ENCODE results near the gene KLHL12. TPM values are rescaled to one million over a fixed set of nuclear protein-coding genes. Genes with fewer than 3 reads are reported as not detected.

The KLHL12 gene
- total RNA-seq, 1 experiment from 2014 or later, result 33.8 TPM

- TF ChIP-seq ELF1 (IDR thresholded peaks at IDR 0.05; ENCODE audit: borderline replicate concordance, low read depth), result no peak
- no peak for TF ChIP-seq CBX3 (IDR thresholded peaks at IDR 0.05; ENCODE audit: low read depth)
- TF ChIP-seq POLR2AphosphoS5 (IDR thresholded peaks at IDR 0.05; ENCODE audit: low read depth, low read length), result no peak
- no peak for TF ChIP-seq REST (IDR thresholded peaks at IDR 0.05; ENCODE audit: low read depth)
- no peak for TF ChIP-seq RAD21 (IDR thresholded peaks at IDR 0.05; ENCODE audit: low read depth)
Measured at GRCh38 chr1:202880961-202881460, 46.0 kb downstream of the KLHL12 start (continued).

DNA sequence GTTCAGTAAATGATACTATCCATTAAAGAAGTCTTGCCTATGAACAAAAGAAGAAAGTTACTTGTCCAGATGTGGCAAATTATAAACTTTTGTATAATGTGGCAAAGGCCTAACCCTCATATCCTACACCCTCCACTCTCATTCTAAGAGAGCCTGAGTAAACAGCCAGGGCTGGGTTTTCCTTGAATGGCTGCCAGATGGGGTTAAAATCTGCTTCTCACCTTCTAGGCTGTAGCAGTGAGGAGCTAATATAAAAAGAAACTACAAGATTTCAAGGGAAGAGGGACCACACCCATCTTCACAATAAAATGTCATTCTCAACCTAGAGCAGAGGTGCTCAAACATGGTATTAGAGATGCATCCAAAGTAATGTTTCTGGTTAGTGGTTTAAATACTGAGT lies 47.0 kb downstream of the KLHL12 start:
- no peak overlapping the region for H3K4me2 ChIP-seq (ENCODE audit: low read length)
- ATAC-seq (no peak), DNase-seq (ENCODE audit: low read depth, low spot score) (no peak)
- TF ChIP-seq CBX3 (IDR thresholded peaks at IDR 0.05; ENCODE audit: low read depth), result no peak
- TF ChIP-seq ZBTB33 (IDR thresholded peaks at IDR 0.05; ENCODE audit: extremely low read depth, insufficient replicate concordance, low read length), result no peak
- no peak for TF ChIP-seq ZFX (IDR thresholded peaks at IDR 0.05)
- H3K27ac ChIP-seq (ENCODE audit: low read depth, low read length), result no peak overlapping the region
- BruUV-seq (replicated peaks), result no TSS peak
- no peak overlapping the region for H3K4me3 ChIP-seq (replicated peaks in 1 of 2; ENCODE audit: low read depth in 1 of 2, low read length in 2 of 2)
- H3K79me2 ChIP-seq (ENCODE audit: insufficient read depth, low read length), result peaks cover 15% of the 10 kb centered on the region; the same call in 1 of the 2 replicates
- intact Hi-C loops (cut with micrococcal nuclease), result no loop called here
- CTCF ChIA-PET, result no interaction called here
- H3K9me3 ChIP-seq (ENCODE audit: control insufficient read depth in 1 of 2, insufficient read depth in 1 of 2, low read depth in 1 of 2, low read length in 2 of 2), result no peaks in the 10 kb centered on the region
- POLR2A ChIA-PET, result no interaction called here
- no peaks in the 10 kb centered on the region for H3K9me2 ChIP-seq (ENCODE audit: insufficient read depth)
- no peak overlapping the region for H2AFZ ChIP-seq (ENCODE audit: low read depth, low read length, poor library complexity, severe bottlenecking)
- no peaks in the 10 kb centered on the region for H3K27me3 ChIP-seq (ENCODE audit: insufficient read depth, low read length)
- RAD21 ChIA-PET (ENCODE audit: low non-redundant PET in 1 of 2, low total read pairs in 2 of 2, uncharacterized antibody in 2 of 2, unreplicated experiment in 2 of 2), result no interaction called here
- no peaks in the 10 kb centered on the region; the same call in 1 of the 2 replicates for H4K20me1 ChIP-seq (ENCODE audit: insufficient read depth)
- H3K9ac ChIP-seq (ENCODE audit: low read length), result no peak overlapping the region
- H3K4me1 ChIP-seq (ENCODE audit: control insufficient read depth in 1 of 2, insufficient read depth in 2 of 2, low read length in 2 of 2), result no peaks in the 10 kb centered on the region
- H3K36me3 ChIP-seq (ENCODE audit: control insufficient read depth in 1 of 2, insufficient read depth in 2 of 2, low read length in 2 of 2), result peaks cover 3 to 9% of the 10 kb centered on the region in 2 experiments; a peak in 2 of 4 replicates
